ENCODE results near the gene C19orf53. TPM values are rescaled to one million over a fixed set of nuclear protein-coding genes. Genes with fewer than 3 reads are reported as not detected.
A peak's percentile ranks its signal among the peaks of the same experiment; 100 is the strongest.

C19orf53 gene
- total and polyA plus RNA-seq, 2 of the 13 experiments (the other 11 are each of a cell fraction or from before 2014, with no cell fraction given) = 129 to 130 TPM

DNA sequence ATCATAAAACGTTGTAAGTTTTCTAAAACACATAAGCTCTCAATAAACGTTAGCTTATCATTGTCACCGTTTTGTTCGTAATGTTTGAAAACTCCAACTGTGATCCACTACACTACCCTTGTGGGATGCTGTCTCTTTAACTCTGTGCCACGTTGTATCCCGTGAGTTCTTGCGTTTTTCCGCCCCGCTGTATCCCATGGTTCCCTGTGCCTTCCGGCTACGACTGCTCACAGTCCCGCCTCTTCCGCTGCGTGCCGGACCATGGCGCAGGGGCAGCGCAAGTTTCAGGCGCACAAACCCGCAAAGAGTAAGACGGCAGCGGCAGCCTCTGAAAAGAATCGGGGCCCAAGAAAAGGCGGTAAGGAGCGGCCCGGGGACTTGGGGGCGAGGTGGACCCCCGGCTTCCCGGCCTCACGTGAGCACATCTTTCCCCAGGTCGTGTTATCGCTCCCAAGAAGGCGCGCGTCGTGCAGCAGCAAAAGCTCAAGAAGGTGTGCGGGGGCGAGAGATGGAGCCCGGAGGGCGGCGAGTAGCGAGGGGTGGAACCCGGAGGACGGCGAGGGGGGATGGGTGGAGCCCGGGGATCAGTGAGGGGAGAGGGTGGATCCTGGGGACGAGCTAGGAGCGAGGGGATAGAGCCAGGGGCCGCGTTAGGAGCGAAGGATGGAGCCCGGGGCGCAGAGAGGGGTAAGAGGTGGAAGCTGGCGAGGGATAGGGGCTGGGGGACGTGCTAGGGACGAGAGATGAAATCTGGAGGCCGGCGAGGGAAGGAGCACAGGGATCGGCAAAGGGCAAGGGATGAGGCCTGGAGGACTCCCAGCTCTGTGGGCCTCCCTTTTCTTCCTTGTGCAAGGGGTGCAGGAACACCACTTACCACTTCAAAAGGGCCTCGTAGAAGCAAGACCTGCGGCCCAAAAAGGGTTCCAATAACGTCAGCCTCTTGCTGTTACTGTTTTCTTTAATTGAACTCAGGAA lies at the start of gene C19orf53 (continued):
- TF ChIP-seq ZNF362 (CRISPR knock-in tag; IDR thresholded peaks at IDR 0.05; ENCODE audit: borderline replicate concordance) (peak; percentile 50; the same call in 1 of the 2 replicates), ATF5 (CRISPR knock-in tag; IDR thresholded peaks at IDR 0.05; ENCODE audit: low read depth) (0 out of 2 replicates have a peak, but pooled peaks have one; percentile 58), KMT2B (CRISPR knock-in tag; IDR thresholded peaks at IDR 0.05) (peak; percentile 83), MIXL1 (CRISPR knock-in tag; IDR thresholded peaks at IDR 0.05) (peak; percentile 85), KLF9 (CRISPR knock-in tag; IDR thresholded peaks at IDR 0.05; ENCODE audit: low read depth) (0 out of 2 replicates have a peak, but pooled peaks have one; percentile 25), MTF1 (CRISPR knock-in tag; IDR thresholded peaks at IDR 0.05) (no peak), ZNF441 (CRISPR knock-in tag; IDR thresholded peaks at IDR 0.05; ENCODE audit: borderline replicate concordance) (0 out of 2 replicates have a peak, but pooled peaks have one; percentile 45), CEBPB (IDR thresholded peaks at IDR 0.05; ENCODE audit: borderline replicate concordance, low read depth, low read length) (no peak), KDM2A (CRISPR knock-in tag; IDR thresholded peaks at IDR 0.05; ENCODE audit: borderline replicate concordance, low read depth) (peak; percentile 100), THAP9 (CRISPR knock-in tag; IDR thresholded peaks at IDR 0.05; ENCODE audit: borderline replicate concordance) (peak; percentile 100), GMEB1 (CRISPR knock-in tag; IDR thresholded peaks at IDR 0.05; ENCODE audit: borderline replicate concordance) (peak; percentile 96), CREB1 (IDR thresholded peaks at IDR 0.05) (peak; percentile 83), CREB1 (CRISPR knock-in tag; IDR thresholded peaks at IDR 0.05) (peak; percentile 97), TBX2 (CRISPR knock-in tag; IDR thresholded peaks at IDR 0.05; ENCODE audit: borderline replicate concordance) (peak; percentile 65; the same call in 1 of the 2 replicates), ELF3 (CRISPR knock-in tag; IDR thresholded peaks at IDR 0.05) (peak; percentile 91), MAF1 (CRISPR knock-in tag; IDR thresholded peaks at IDR 0.05; ENCODE audit: borderline replicate concordance) (0 out of 2 replicates have a peak, but pooled peaks have one; percentile 78), ZNF317 (CRISPR knock-in tag; IDR thresholded peaks at IDR 0.05) (no peak; the same call in 1 of the 2 replicates)
- TF ChIP-seq, protein P1, sequence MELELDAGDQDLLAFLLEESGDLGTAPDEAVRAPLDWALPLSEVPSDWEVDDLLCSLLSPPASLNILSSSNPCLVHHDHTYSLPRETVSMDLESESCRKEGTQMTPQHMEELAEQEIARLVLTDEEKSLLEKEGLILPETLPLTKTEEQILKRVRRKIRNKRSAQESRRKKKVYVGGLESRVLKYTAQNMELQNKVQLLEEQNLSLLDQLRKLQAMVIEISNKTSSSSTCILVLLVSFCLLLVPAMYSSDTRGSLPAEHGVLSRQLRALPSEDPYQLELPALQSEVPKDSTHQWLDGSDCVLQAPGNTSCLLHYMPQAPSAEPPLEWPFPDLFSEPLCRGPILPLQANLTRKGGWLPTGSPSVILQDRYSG (CRISPR knock-in tag; IDR thresholded peaks at IDR 0.05) = no peak

All from HepG2 (cell line).